GM12864 (cell line): ENCODE measurements around the gene CCDC33.

Experiments
- DNase-seq: peaks from one replicate; pipeline ENCODE4 v3.0.0-alpha.2; 2011; ENCODE audit warnings: low read depth
- H3K4me3 ChIP-seq: 2 replicates; pipeline ENCODE4 v1.5.1; 2011; ENCODE audit warnings: mild to moderate bottlenecking, low read depth, low read length, control low read depth
- TF ChIP-seq, protein P1 (sequence below): IDR thresholded peaks from 2 replicates; pipeline ENCODE4 v1.5.1; 2011; ENCODE audit warnings: low read depth, mild to moderate bottlenecking, moderate library complexity, low read length, control low read depth, inconsistent platforms; ENCODE audit errors: missing control alignments

CCDC33 gene

GRCh38 chr15:74213858-74214284 is 22.3 kb upstream of the CCDC33 start:
- TF ChIP-seq, protein P1, sequence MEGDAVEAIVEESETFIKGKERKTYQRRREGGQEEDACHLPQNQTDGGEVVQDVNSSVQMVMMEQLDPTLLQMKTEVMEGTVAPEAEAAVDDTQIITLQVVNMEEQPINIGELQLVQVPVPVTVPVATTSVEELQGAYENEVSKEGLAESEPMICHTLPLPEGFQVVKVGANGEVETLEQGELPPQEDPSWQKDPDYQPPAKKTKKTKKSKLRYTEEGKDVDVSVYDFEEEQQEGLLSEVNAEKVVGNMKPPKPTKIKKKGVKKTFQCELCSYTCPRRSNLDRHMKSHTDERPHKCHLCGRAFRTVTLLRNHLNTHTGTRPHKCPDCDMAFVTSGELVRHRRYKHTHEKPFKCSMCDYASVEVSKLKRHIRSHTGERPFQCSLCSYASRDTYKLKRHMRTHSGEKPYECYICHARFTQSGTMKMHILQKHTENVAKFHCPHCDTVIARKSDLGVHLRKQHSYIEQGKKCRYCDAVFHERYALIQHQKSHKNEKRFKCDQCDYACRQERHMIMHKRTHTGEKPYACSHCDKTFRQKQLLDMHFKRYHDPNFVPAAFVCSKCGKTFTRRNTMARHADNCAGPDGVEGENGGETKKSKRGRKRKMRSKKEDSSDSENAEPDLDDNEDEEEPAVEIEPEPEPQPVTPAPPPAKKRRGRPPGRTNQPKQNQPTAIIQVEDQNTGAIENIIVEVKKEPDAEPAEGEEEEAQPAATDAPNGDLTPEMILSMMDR: no peak
- no peak overlapping the region for H3K4me3 ChIP-seq
- DNase-seq: no peak

GRCh38 chr15:74214324-74215021 is 21.7 kb upstream of the CCDC33 start:
- TF ChIP-seq, protein P1: no peak
- no peak overlapping the region for H3K4me3 ChIP-seq
- no peak for DNase-seq

- no peak overlapping the region for H3K4me3 ChIP-seq
- no peak for DNase-seq
- TF ChIP-seq, protein P1: no peak
Measured at GRCh38 chr15:74215958-74216357, 20.2 kb upstream of the CCDC33 start.

DNA sequence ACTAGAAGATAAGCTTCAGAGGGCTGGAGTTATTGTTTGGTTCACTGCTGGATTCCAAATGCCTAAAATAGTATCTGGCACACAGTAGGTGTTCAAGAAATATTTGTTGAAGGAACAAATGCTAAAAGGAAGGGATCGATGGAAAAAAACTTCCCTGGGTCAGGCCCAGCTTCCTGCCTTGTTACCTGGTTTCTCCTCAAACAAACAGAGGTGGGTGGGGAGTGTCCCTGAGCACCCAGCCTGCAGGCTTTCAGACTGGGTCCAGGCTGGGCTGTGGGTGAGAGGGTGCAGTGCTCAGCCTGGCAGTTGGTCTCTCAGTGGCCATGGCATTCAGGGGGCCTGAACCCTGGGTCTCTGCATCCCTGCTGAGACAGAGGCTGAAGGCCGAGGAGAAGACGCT is 19.2 kb upstream of the CCDC33 start:
- DNase-seq: no peak
- TF ChIP-seq, protein P1: no peak
- H3K4me3 ChIP-seq: no peak overlapping the region

GRCh38 chr15:74217907-74218885 is 17.9 kb upstream of the CCDC33 start:
- DNase-seq: no peak
- no peak overlapping the region for H3K4me3 ChIP-seq
- TF ChIP-seq, protein P1: no peak

DNA sequence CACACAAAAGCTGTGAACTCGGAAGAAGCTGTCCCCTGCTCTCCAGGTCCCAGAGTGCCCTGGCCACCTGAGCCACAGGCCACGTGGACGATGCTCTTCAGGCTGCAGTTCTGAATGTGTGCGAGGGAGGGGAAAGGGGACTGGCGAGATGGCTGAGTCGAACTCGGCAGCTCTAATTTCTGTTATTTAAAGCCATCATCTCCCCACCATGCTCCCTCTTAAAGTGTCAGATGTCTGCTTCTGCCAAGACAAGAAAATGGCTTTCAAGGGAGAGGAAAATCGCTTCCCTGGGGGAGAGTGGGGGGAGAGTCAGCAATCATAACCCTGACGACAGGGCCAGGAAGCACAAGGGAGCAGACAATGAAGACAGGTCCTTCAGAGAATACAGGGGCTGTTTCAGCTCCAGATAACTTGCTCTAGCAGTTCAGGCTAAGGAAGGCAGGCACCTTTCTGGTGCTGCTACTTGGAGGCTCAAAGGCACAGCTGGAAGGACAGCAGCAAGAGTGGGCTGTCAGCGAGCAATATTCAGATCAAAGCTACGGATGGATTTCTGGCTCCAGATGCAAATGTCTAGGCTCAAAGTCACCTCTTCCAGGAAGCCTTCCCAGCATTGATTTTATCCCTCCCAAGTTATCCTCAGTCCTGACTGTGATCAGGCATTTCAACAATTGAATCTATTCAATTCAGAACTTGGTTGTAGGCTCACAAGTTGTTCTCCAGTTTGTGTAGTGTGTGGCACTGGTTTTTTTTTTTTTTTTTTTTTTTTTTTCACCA is 15.5 kb upstream of the CCDC33 start:
- TF ChIP-seq, protein P1: no peak
- no peak overlapping the region for H3K4me3 ChIP-seq
- DNase-seq: no peak
